Caki2 (cell line): ENCODE data around the gene TTLL11. TPM values are rescaled to one million over a fixed set of nuclear protein-coding genes. Genes with fewer than 3 reads are reported as not detected.
A peak's percentile ranks its signal among the peaks of the same experiment; 100 is the strongest.

ENCODE experiments used
- DNase-seq: peaks from one replicate; pipeline ENCODE4 v3.0.0-alpha.2; 2015; ENCODE audit warnings: low read depth
- in situ Hi-C: cut with HindIII; loops from 2 replicates; pipeline ENCODE4 v1.10.0; 2016; ENCODE audit warnings: low sequenced_read_pairs, low pct_unique_long_range_greater_than_20kb, mixed read lengths
- total RNA-seq: library from RNA; depleted of rRNA; stranded (reverse); fragments of >200 nt; shearing (Covaris generic); gene quantifications from 2 replicates; pipeline ENCODE4 v1.2.3, GENCODE V29; 2014; ENCODE audit warnings: low replicate concordance

Gene TTLL11
- total RNA-seq, 1 experiment from 2014 or later, result 1.7 TPM

GRCh38 chr9:122115176-122116035 is 22.3 kb upstream of the TTLL11 start:
- in situ Hi-C loops, result no loop called here
- no peak for DNase-seq

GRCh38 chr9:122113574-122113973 is 20.5 kb upstream of the TTLL11 start:
- no peak for DNase-seq
- in situ Hi-C loops, result no loop called here

- in situ Hi-C loops, result no loop called here
These were observed 19.1 kb upstream of the TTLL11 start for GRCh38 chr9:122112238-122112637.

GRCh38 chr9:122111413-122112085 is 18.4 kb upstream of the TTLL11 start:
- in situ Hi-C loops, result no loop called here

More at GRCh38 chr9:122112238-122112637, 19.1 kb upstream of the TTLL11 start:
- DNase-seq, result no peak

GRCh38 chr9:122110100-122110833 is 17.2 kb upstream of the TTLL11 start:
- no peak for DNase-seq
- in situ Hi-C loops, result no loop called here

More at GRCh38 chr9:122111413-122112085, 18.4 kb upstream of the TTLL11 start:
- no peak for DNase-seq

- in situ Hi-C loops, result no loop called here
- DNase-seq, result no peak
These were observed 16.1 kb upstream of the TTLL11 start for GRCh38 chr9:122109035-122109813.

GRCh38 chr9:122107291-122107805 is 14.2 kb upstream of the TTLL11 start:
- in situ Hi-C loops, result no loop called here
- no peak for DNase-seq

GRCh38 chr9:122106576-122106975 is 13.5 kb upstream of the TTLL11 start:
- in situ Hi-C loops, result no loop called here
- no peak for DNase-seq

- in situ Hi-C loops, result no loop called here
- DNase-seq, result no peak
These were observed 10.9 kb upstream of the TTLL11 start for GRCh38 chr9:122103985-122104384.

- DNase-seq, result no peak
- in situ Hi-C loops, result no loop called here
These were observed 9.0 kb upstream of the TTLL11 start for GRCh38 chr9:122102156-122102555.

GRCh38 chr9:122100756-122101155 is 7.6 kb upstream of the TTLL11 start:
- in situ Hi-C loops, result no loop called here
- DNase-seq, result no peak

GRCh38 chr9:122099271-122099869 is 6.3 kb upstream of the TTLL11 start:
- peak; percentile 51 for DNase-seq
- in situ Hi-C loops, result no loop called here

GRCh38 chr9:122097679-122098315 is 4.7 kb upstream of the TTLL11 start:
- in situ Hi-C loops, result no loop called here
- no peak for DNase-seq

- in situ Hi-C loops, result no loop called here
These were observed 3.7 kb upstream of the TTLL11 start for GRCh38 chr9:122096620-122097415.

GRCh38 chr9:122095010-122095767 is 2.1 kb upstream of the TTLL11 start:
- in situ Hi-C loops, result no loop called here
- peak; percentile 56 for DNase-seq

More at GRCh38 chr9:122096620-122097415, 3.7 kb upstream of the TTLL11 start:
- no peak for DNase-seq
